HCT116 (cell line): ENCODE data around the gene KLHDC7B.

Experiments used
- POLR2A ChIP-seq: IDR thresholded peaks from 2 replicates; pipeline ENCODE4 v1.7.0; 2011; ENCODE audit warnings: borderline replicate concordance; ENCODE audit not compliant: insufficient read depth, insufficient read length; ENCODE audit errors: extremely low read depth
- POLR2AphosphoS5 ChIP-seq: IDR thresholded peaks from 2 replicates; pipeline ENCODE4 v1.6.1; 2011; ENCODE audit warnings: mild to moderate bottlenecking, low read depth, low read length, moderate library complexity
- TF ChIP-seq, protein P1 (sequence below), 3 experiments: fragments of 200-600 bp in 1 of 3; sonication (generic) in 1 of 3; IDR thresholded peaks in 2 of 3; conservative IDR thresholded peaks in 1 of 3; 2 replicates each; pipeline ENCODE4 v1.5.1; 2012 to 2017; ENCODE audit warnings: low read depth in 2 of 3, low read length in 2 of 3, antibody characterized with exemption in 1 of 3, borderline replicate concordance in 1 of 3, control low read depth in 1 of 3, mild to moderate bottlenecking in 1 of 3, mixed read lengths in 1 of 3, mixed run types in 1 of 3, moderate library complexity in 1 of 3; ENCODE audit not compliant: insufficient read depth in 1 of 3
- TF ChIP-seq, protein P2 (sequence below): IDR thresholded peaks from 2 replicates; pipeline ENCODE4 v1.6.1; 2012; ENCODE audit warnings: low read depth
- TF ChIP-seq, protein P3 (sequence below): IDR thresholded peaks from 2 replicates; pipeline ENCODE4 v1.6.1; 2012

DNA sequence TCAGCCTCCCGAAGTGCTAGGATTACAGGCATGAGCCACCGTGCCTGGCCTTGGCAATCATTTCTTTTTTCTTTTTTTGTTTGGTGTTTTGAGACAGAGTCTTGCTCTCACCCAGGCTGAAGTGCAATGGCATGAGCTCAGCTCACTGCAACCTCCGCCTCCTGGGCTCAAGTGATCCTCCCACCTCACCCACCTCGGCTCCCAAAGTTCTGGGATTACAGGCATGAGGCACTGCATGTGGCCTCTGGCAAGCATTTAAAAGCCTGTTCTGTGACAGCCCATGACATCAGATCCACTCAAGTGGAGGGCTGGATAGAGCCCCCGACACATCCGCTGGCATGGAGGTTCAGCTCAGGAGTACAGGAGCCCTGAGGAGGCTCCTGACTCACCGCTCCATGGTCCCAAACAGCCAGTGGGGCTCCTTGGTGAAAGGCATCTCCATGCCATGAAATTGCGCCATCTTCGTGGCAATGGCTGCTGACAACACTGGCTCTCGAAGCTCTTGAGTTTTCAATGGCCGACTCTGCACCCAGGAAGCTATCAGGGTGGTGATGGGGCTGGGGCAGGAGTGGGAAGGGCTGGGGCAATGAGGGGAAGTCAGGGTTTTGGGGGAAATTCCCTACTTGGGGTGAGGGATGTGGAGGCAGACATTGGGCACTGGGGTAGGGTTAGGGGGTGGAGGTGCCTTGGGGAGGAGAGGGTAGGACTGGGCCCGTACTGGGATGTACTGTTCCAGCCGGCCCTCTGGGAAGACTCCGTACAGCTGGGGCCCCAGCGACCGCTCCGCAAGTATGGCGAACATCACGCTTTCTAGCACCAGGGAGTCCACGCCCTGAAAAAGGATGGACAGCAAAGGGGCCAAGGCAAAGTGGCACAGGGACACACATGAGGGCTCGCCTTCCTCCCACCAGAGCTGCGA is 35.6 kb downstream of the KLHDC7B start:
- TF ChIP-seq, protein P1, sequence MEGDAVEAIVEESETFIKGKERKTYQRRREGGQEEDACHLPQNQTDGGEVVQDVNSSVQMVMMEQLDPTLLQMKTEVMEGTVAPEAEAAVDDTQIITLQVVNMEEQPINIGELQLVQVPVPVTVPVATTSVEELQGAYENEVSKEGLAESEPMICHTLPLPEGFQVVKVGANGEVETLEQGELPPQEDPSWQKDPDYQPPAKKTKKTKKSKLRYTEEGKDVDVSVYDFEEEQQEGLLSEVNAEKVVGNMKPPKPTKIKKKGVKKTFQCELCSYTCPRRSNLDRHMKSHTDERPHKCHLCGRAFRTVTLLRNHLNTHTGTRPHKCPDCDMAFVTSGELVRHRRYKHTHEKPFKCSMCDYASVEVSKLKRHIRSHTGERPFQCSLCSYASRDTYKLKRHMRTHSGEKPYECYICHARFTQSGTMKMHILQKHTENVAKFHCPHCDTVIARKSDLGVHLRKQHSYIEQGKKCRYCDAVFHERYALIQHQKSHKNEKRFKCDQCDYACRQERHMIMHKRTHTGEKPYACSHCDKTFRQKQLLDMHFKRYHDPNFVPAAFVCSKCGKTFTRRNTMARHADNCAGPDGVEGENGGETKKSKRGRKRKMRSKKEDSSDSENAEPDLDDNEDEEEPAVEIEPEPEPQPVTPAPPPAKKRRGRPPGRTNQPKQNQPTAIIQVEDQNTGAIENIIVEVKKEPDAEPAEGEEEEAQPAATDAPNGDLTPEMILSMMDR (IDR thresholded peaks at IDR 0.05 in 2 of 3, conservative IDR thresholded peaks at IDR 0.05 in 1 of 3; ENCODE audit: borderline replicate concordance in 1 of 3, insufficient read depth in 1 of 3, low read depth in 2 of 3, low read length in 2 of 3), result no peak
- TF ChIP-seq POLR2A (no peak), POLR2AphosphoS5 (no peak)
- TF ChIP-seq, protein P2, sequence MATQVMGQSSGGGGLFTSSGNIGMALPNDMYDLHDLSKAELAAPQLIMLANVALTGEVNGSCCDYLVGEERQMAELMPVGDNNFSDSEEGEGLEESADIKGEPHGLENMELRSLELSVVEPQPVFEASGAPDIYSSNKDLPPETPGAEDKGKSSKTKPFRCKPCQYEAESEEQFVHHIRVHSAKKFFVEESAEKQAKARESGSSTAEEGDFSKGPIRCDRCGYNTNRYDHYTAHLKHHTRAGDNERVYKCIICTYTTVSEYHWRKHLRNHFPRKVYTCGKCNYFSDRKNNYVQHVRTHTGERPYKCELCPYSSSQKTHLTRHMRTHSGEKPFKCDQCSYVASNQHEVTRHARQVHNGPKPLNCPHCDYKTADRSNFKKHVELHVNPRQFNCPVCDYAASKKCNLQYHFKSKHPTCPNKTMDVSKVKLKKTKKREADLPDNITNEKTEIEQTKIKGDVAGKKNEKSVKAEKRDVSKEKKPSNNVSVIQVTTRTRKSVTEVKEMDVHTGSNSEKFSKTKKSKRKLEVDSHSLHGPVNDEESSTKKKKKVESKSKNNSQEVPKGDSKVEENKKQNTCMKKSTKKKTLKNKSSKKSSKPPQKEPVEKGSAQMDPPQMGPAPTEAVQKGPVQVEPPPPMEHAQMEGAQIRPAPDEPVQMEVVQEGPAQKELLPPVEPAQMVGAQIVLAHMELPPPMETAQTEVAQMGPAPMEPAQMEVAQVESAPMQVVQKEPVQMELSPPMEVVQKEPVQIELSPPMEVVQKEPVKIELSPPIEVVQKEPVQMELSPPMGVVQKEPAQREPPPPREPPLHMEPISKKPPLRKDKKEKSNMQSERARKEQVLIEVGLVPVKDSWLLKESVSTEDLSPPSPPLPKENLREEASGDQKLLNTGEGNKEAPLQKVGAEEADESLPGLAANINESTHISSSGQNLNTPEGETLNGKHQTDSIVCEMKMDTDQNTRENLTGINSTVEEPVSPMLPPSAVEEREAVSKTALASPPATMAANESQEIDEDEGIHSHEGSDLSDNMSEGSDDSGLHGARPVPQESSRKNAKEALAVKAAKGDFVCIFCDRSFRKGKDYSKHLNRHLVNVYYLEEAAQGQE, result no peak
- TF ChIP-seq, protein P3, sequence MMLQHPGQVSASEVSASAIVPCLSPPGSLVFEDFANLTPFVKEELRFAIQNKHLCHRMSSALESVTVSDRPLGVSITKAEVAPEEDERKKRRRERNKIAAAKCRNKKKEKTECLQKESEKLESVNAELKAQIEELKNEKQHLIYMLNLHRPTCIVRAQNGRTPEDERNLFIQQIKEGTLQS, result no peak
